Endothelial cell of umbilical vein (primary cell): Measurements from ENCODE around the gene JUP. TPM values are rescaled to one million over a fixed set of nuclear protein-coding genes. Genes with fewer than 3 reads are reported as not detected.

Source experiments
- BruUV-seq: library from RNA; stranded (reverse); fragments of 400-500 nt; replicated peaks from 2 replicates; lab custom pipeline; 2021; lab: Mats Ljungman, UMichigan
- CTCF ChIA-PET: fragments of 300-600, 350-600 bp; sonication (Branson Sonifier 250); formaldehyde crosslinking; loops from one replicate; lab custom pipeline; 2021; ENCODE audit warnings: antibody characterized with exemption, inconsistent platforms; lab: Charles Lee
- POLR2A ChIA-PET: fragments of 300-600, 350-600 bp; sonication (Branson Sonifier 250); formaldehyde crosslinking; loops from one replicate; lab custom pipeline; 2021; ENCODE audit warnings: antibody characterized with exemption, inconsistent platforms; lab: Charles Lee
- DNase-seq: peaks from one replicate; pipeline ENCODE4 v3.0.0-alpha.2; 2011; ENCODE audit warnings: low read depth, low spot score
- FAIRE-seq: peaks from 2 replicates; lab custom pipeline; 2011; peaks lifted over from hg19 to GRCh38; lab: Jason Lieb, UNC
- H2AFZ ChIP-seq: 2 replicates; pipeline ENCODE4 v1.6.0; 2012; ENCODE audit warnings: low read depth, low read length, control low read depth, inconsistent platforms
- H3K27ac ChIP-seq: 2 replicates; pipeline ENCODE4 v1.5.1; 2011; ENCODE audit warnings: low read depth, mild to moderate bottlenecking, control low read depth, low read length, moderate library complexity; ENCODE audit not compliant: insufficient read depth
- H3K27me3 ChIP-seq, 2 experiments: 2 replicates each; pipeline versions ENCODE4 v1.6.0 to v1.6.1; 2011; ENCODE audit warnings: low read length in 2 of 2, mixed read lengths in 1 of 2; ENCODE audit not compliant: control insufficient read depth in 2 of 2, insufficient read depth in 2 of 2
- H3K36me3 ChIP-seq, 2 experiments: 2 replicates in 1 of 2; 3 replicates in 1 of 2; pipeline ENCODE4 v1.5.1; 2011; ENCODE audit warnings: low read length in 2 of 2, mild to moderate bottlenecking in 1 of 2, moderate library complexity in 1 of 2; ENCODE audit not compliant: control insufficient read depth in 2 of 2, insufficient read depth in 2 of 2; ENCODE audit errors: extremely low read depth in 1 of 2
- H3K4me1 ChIP-seq: 3 replicates; pipeline ENCODE4 v1.5.1; 2011; ENCODE audit warnings: mild to moderate bottlenecking, low read length; ENCODE audit not compliant: control insufficient read depth, insufficient read depth; ENCODE audit errors: extremely low read depth
- H3K4me2 ChIP-seq: 2 replicates; pipeline ENCODE4 v1.6.1; 2011; ENCODE audit warnings: low read length, control low read depth, mixed read lengths; ENCODE audit not compliant: insufficient read depth
- H3K4me3 ChIP-seq, 3 experiments: fragments of 200-600 bp in 1 of 3; sonication (generic), shearing (Covaris generic) in 1 of 3; replicated peaks in 1 of 3; 2 replicates each; pipeline ENCODE4 v1.5.1; 2011 to 2016; ENCODE audit warnings: control low read depth in 3 of 3, low read length in 3 of 3, mild to moderate bottlenecking in 2 of 3, inconsistent platforms in 1 of 3, low read depth in 1 of 3, moderate library complexity in 1 of 3; ENCODE audit not compliant: insufficient read depth in 1 of 3
- H3K79me2 ChIP-seq: 2 replicates; pipeline ENCODE4 v1.6.0; 2012; ENCODE audit warnings: low read length, inconsistent platforms; ENCODE audit not compliant: control insufficient read depth, insufficient read depth
- H3K9ac ChIP-seq: replicated peaks from 2 replicates; pipeline ENCODE3; 2011; ENCODE audit warnings: low read length, control low read depth; ENCODE audit not compliant: insufficient read depth; ENCODE audit errors: extremely low read depth
- H3K9me1 ChIP-seq: replicated peaks from 3 replicates; pipeline ENCODE4 v1.6.0; 2011; ENCODE audit warnings: mild to moderate bottlenecking, low read length; ENCODE audit not compliant: control insufficient read depth, insufficient read depth; ENCODE audit errors: extremely low read depth
- H3K9me3 ChIP-seq: replicated peaks from 2 replicates; pipeline ENCODE4 v1.5.1; 2012; ENCODE audit warnings: low read length, inconsistent platforms; ENCODE audit not compliant: control insufficient read depth, insufficient read depth
- H4K20me1 ChIP-seq: replicated peaks from 2 replicates; pipeline ENCODE3; 2011; ENCODE audit warnings: mild to moderate bottlenecking, low read length; ENCODE audit not compliant: control insufficient read depth, insufficient read depth; ENCODE audit errors: extremely low read depth
- EZH2 ChIP-seq: IDR thresholded peaks from 2 replicates; pipeline ENCODE4 v1.6.1; 2012; ENCODE audit warnings: borderline replicate concordance, low read depth, mild to moderate bottlenecking, moderate library complexity, low read length, inconsistent platforms; ENCODE audit not compliant: severe bottlenecking
- FOS ChIP-seq: IDR thresholded peaks from 2 replicates; pipeline ENCODE4 v1.6.1; 2011; ENCODE audit warnings: mild to moderate bottlenecking, low read length, moderate library complexity, borderline replicate concordance; ENCODE audit not compliant: insufficient read depth
- GATA2 ChIP-seq: IDR thresholded peaks from 2 replicates; pipeline ENCODE4 v1.7.0; 2011; ENCODE audit warnings: low read depth, mild to moderate bottlenecking, moderate library complexity, mixed read lengths, low read length; ENCODE audit not compliant: insufficient read length, insufficient read depth
- JUN ChIP-seq: IDR thresholded peaks from 2 replicates; pipeline ENCODE4 v1.6.1; 2011; ENCODE audit warnings: borderline replicate concordance, low read depth; ENCODE audit not compliant: insufficient read length, insufficient read depth
- MYC ChIP-seq: IDR thresholded peaks from one replicate; pipeline ENCODE4 v1.6.1; 2011; ENCODE audit warnings: mild to moderate bottlenecking, low read depth, low read length
- POLR2A ChIP-seq: IDR thresholded peaks from 2 replicates; pipeline ENCODE4 v1.6.1; 2012; ENCODE audit warnings: low read depth, mild to moderate bottlenecking, control low read depth, low read length
- POLR2AphosphoS5 ChIP-seq: IDR thresholded peaks from 2 replicates; pipeline ENCODE4 v1.6.1; 2012; ENCODE audit warnings: low read depth, mild to moderate bottlenecking, control low read depth, low read length, moderate library complexity; ENCODE audit not compliant: insufficient read depth
- dilution Hi-C: fragments of 300-500 bp; cut with MboI; formaldehyde crosslinking; loops from one replicate; pipeline ENCODE4 v1.15.0; 2019; ENCODE audit warnings: low sequenced_read_pairs; ENCODE audit not compliant: extremely low pct_ligation_motif_present
- intact Hi-C: fragments of 100-400 bp; cut with micrococcal nuclease; formaldehyde crosslinking; loops from one replicate; pipeline ENCODE4 v1.10.0; 2022
- polyA plus RNA-seq, 4 experiments: library from polyadenylated mRNA; depleted of rRNA in 3 of 4; stranded (reverse) in 3 of 4; unstranded in 1 of 4; fragments of >200 nt; gene quantifications; 2 replicates each; pipeline versions ENCODE4 v1.2.1 to v1.2.3, GENCODE V29; 2011 to 2012; ENCODE audit warnings: missing spikeins in 1 of 4
- total RNA-seq: library from RNA; stranded (reverse); gene quantifications from 2 replicates; pipeline ENCODE4 v1.2.3, GENCODE V29; 2021
- TF ChIP-seq, protein P1 (sequence below): IDR thresholded peaks from 2 replicates; pipeline ENCODE4 v1.6.1; 2011; ENCODE audit not compliant: insufficient read depth, insufficient read length
- TF ChIP-seq, protein P2 (sequence below), 2 donors: IDR thresholded peaks; 1 replicate in 1 of 2; 2 replicates in 1 of 2; pipeline ENCODE4 v1.5.1; 2011; ENCODE audit warnings: low read length in 2 of 2, mild to moderate bottlenecking in 2 of 2, moderate library complexity in 2 of 2, control low read depth in 1 of 2, inconsistent platforms in 1 of 2, low read depth in 1 of 2; ENCODE audit not compliant: insufficient read depth in 1 of 2; ENCODE audit errors: extremely low read depth in 1 of 2

JUP gene
- total and polyA plus RNA-seq, 2 donors (not counting 3 experiments of a cell fraction or from before 2014, with no cell fraction given): 98.0 to 171 TPM

DNA sequence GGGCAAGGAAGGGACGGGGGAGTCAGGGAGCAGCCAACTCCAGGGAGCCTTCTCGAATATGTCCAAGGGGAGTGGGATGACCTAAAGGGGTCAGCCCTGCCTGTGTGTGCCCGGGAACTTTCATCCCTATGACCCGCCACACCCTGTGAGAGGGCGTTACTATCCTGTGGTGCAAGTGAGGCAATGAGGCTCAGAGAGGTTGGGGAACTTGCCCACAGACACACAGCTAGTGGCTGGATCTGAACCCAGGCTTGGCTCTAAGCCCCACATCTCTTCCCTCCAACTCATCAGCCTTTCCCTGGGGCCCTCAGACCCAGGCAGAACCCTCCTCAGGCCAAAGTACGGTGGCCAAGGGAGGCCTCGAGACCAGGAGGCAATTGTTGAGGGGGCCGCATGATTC is 23.2 kb downstream of the JUP start:
- Histone ChIP-seq H3K4me1 (no peaks in the 10 kb centered on the region), H3K79me2 (no peaks in the 10 kb centered on the region), H3K4me2 (no peak overlapping the region), H3K36me3 (peaks cover 5 to 59% of the 10 kb centered on the region in 2 experiments), H3K9me3 (no peaks in the 10 kb centered on the region), H4K20me1 (no peaks in the 10 kb centered on the region), H3K9me1 (no peaks in the 10 kb centered on the region), H2AFZ (no peak overlapping the region), H3K27me3 (no peaks in the 10 kb centered on the region), H3K27ac (no peak overlapping the region), H3K9ac (no peak overlapping the region), H3K4me3 (no peak overlapping the region)
- DNase-seq: no peak
- ChIA-PET POLR2A (interaction anchor here (0.7 kb wide), 1 partner anchor 10 kb away, joined by 3 read pairs; no protein-coding TSS in a partner anchor), CTCF (interaction anchor here (1.6 kb wide), 1 partner anchor 23 kb away, joined by 5 read pairs; the partner anchor contains the start of gene JUP)
- BruUV-seq: no TSS peak
- intact Hi-C loops: no loop called here
- TF ChIP-seq POLR2AphosphoS5 (no peak), POLR2A (no peak), JUN (no peak), GATA2 (no peak), EZH2 (no peak), MYC (no peak), FOS (no peak)
- TF ChIP-seq, protein P1, sequence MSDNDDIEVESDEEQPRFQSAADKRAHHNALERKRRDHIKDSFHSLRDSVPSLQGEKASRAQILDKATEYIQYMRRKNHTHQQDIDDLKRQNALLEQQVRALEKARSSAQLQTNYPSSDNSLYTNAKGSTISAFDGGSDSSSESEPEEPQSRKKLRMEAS: no peak
- TF ChIP-seq, protein P2, sequence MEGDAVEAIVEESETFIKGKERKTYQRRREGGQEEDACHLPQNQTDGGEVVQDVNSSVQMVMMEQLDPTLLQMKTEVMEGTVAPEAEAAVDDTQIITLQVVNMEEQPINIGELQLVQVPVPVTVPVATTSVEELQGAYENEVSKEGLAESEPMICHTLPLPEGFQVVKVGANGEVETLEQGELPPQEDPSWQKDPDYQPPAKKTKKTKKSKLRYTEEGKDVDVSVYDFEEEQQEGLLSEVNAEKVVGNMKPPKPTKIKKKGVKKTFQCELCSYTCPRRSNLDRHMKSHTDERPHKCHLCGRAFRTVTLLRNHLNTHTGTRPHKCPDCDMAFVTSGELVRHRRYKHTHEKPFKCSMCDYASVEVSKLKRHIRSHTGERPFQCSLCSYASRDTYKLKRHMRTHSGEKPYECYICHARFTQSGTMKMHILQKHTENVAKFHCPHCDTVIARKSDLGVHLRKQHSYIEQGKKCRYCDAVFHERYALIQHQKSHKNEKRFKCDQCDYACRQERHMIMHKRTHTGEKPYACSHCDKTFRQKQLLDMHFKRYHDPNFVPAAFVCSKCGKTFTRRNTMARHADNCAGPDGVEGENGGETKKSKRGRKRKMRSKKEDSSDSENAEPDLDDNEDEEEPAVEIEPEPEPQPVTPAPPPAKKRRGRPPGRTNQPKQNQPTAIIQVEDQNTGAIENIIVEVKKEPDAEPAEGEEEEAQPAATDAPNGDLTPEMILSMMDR (IDR thresholded peaks at IDR 0.05; ENCODE audit: extremely low read depth in 1 of 2, insufficient read depth in 1 of 2, low read depth in 1 of 2, low read length in 2 of 2): no peak
- FAIRE-seq: no peak
- dilution Hi-C loops: no loop called here
